Stomach (tissue), 4 donors: ENCODE data around the gene RPS6KC1.

Experiments used
- EP300 ChIP-seq: sonication (generic); formaldehyde crosslinking; IDR thresholded peaks from one replicate; pipeline ENCODE4 v1.6.1; 2017; ENCODE audit warnings: antibody characterized with exemption
- POLR2A ChIP-seq, 4 donors: fragments of 450-650 bp; IDR thresholded peaks; one replicate each; pipeline ENCODE4 v1.6.1; 2016; ENCODE audit warnings: antibody characterized with exemption in 4 of 4, control low read depth in 2 of 4, mild to moderate bottlenecking in 1 of 4, moderate library complexity in 1 of 4
- POLR2AphosphoS5 ChIP-seq, 3 donors: sonication (generic); formaldehyde crosslinking; IDR thresholded peaks; one replicate each; pipeline ENCODE4 v1.6.1; 2016; ENCODE audit warnings: antibody characterized with exemption in 3 of 3
- TF ChIP-seq, protein P1 (sequence below), 7 experiments: fragments of 450-650 bp in 4 of 7; fragments of 200-600 bp in 3 of 7; sonication (generic) in 3 of 7; IDR thresholded peaks; one replicate each; pipeline ENCODE4 v1.5.1; 2016 to 2019; ENCODE audit warnings: antibody characterized with exemption in 7 of 7, control low read depth in 2 of 7, mild to moderate bottlenecking in 1 of 7

GRCh38 chr1:213054142-213054541, 3.1 kb downstream of the RPS6KC1 start:
- TF ChIP-seq, protein P1, sequence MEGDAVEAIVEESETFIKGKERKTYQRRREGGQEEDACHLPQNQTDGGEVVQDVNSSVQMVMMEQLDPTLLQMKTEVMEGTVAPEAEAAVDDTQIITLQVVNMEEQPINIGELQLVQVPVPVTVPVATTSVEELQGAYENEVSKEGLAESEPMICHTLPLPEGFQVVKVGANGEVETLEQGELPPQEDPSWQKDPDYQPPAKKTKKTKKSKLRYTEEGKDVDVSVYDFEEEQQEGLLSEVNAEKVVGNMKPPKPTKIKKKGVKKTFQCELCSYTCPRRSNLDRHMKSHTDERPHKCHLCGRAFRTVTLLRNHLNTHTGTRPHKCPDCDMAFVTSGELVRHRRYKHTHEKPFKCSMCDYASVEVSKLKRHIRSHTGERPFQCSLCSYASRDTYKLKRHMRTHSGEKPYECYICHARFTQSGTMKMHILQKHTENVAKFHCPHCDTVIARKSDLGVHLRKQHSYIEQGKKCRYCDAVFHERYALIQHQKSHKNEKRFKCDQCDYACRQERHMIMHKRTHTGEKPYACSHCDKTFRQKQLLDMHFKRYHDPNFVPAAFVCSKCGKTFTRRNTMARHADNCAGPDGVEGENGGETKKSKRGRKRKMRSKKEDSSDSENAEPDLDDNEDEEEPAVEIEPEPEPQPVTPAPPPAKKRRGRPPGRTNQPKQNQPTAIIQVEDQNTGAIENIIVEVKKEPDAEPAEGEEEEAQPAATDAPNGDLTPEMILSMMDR (IDR thresholded peaks at IDR 0.05), result no peak
- TF ChIP-seq POLR2AphosphoS5 (IDR thresholded peaks at IDR 0.05) (no peak), EP300 (no peak), POLR2A (IDR thresholded peaks at IDR 0.05) (no peak)
